B cell (primary cell): Measurements from ENCODE around the gene SH2B2. TPM values are rescaled to one million over a fixed set of nuclear protein-coding genes. Genes with fewer than 3 reads are reported as not detected.

Experiments used
- ATAC-seq: fragments of 200-7000 bp; cut with Tn5 transposase; one replicate; pipeline ENCODE4 v1.10.0; 2021; ENCODE audit warnings: low read depth, mild to moderate bottlenecking, moderate number of reproducible peaks, moderate library complexity
- CTCF ChIA-PET: fragments of 350-600 bp; sonication (Branson Sonifier 250); formaldehyde crosslinking; loops from one replicate; lab custom pipeline; 2021; ENCODE audit warnings: antibody characterized with exemption, inconsistent platforms; lab: Charles Lee
- POLR2A ChIA-PET: fragments of 350-600 bp; sonication (Branson Sonifier 250); formaldehyde crosslinking; loops from one replicate; lab custom pipeline; 2021; ENCODE audit warnings: antibody characterized with exemption; lab: Charles Lee
- DNase-seq: peaks from one replicate; pipeline ENCODE4 v3.0.0; 2013
- H2AFZ ChIP-seq: 2 replicates; pipeline ENCODE4 v1.6.1; 2012; ENCODE audit warnings: mild to moderate bottlenecking, low read depth, low read length; ENCODE audit not compliant: insufficient read depth, poor library complexity, severe bottlenecking
- H3K27ac ChIP-seq, 2 donors: 1 replicate in 1 of 2; 2 replicates in 1 of 2; pipeline ENCODE4 v1.5.1; 2012 to 2013; ENCODE audit warnings: low read length in 2 of 2, mild to moderate bottlenecking in 2 of 2, moderate library complexity in 1 of 2
- H3K27me3 ChIP-seq, 4 experiments: fragments of 200-600 bp in 1 of 4; sonication (generic) in 1 of 4; replicated peaks in 1 of 4; 1 replicate in 2 of 4; 2 replicates in 2 of 4; pipeline versions ENCODE4 v1.6.1 to v1.7.0; 2013 to 2016; ENCODE audit warnings: low read length in 3 of 4, mild to moderate bottlenecking in 2 of 4, mixed read lengths in 1 of 4, moderate library complexity in 1 of 4; ENCODE audit not compliant: insufficient read depth in 4 of 4, control insufficient read depth in 3 of 4; ENCODE audit errors: control extremely low read depth in 1 of 4
- H3K36me3 ChIP-seq, 2 experiments: replicated peaks in 1 of 2; 1 replicate in 1 of 2; 2 replicates in 1 of 2; pipeline versions ENCODE4 v1.6.1 to v1.7.1; 2013; ENCODE audit warnings: low read length in 1 of 2; ENCODE audit not compliant: insufficient read depth in 2 of 2, control insufficient read depth in 1 of 2; ENCODE audit errors: control extremely low read depth in 1 of 2, extremely low read depth in 1 of 2
- H3K4me1 ChIP-seq, 2 donors: fragments of 200-600 bp in 1 of 2; sonication (generic) in 1 of 2; 1 replicate in 1 of 2; 2 replicates in 1 of 2; pipeline versions ENCODE4 v1.5.1 to v1.6.1; 2013 to 2017; ENCODE audit warnings: low read length in 2 of 2; ENCODE audit not compliant: control insufficient read depth in 2 of 2, insufficient read depth in 2 of 2
- H3K4me2 ChIP-seq: replicated peaks from 2 replicates; pipeline ENCODE3; 2012; ENCODE audit warnings: mild to moderate bottlenecking, low read depth, low read length; ENCODE audit not compliant: poor library complexity, severe bottlenecking
- H3K4me3 ChIP-seq, 5 experiments: fragments of 200-600 bp in 1 of 5; sonication (generic) in 1 of 5; 1 replicate in 3 of 5; 2 replicates in 2 of 5; pipeline versions ENCODE4 v1.5.1 to v1.7.0; 2011 to 2016; ENCODE audit warnings: low read length in 4 of 5, mild to moderate bottlenecking in 4 of 5, low read depth in 2 of 5, control low read depth in 1 of 5, moderate library complexity in 1 of 5; ENCODE audit not compliant: insufficient read depth in 1 of 5; ENCODE audit errors: control extremely low read depth in 1 of 5, extremely low read depth in 1 of 5
- H3K79me2 ChIP-seq: fragments of 200-600 bp; sonication (generic); one replicate; pipeline ENCODE4 v1.6.0; 2016; ENCODE audit warnings: low read length; ENCODE audit not compliant: control insufficient read depth, insufficient read depth
- H3K9ac ChIP-seq: fragments of 200-600 bp; sonication (generic); 2 replicates; pipeline ENCODE4 v1.6.1; 2017; ENCODE audit warnings: mild to moderate bottlenecking, low read length, moderate library complexity
- H3K9me3 ChIP-seq, 3 donors: one replicate each; pipeline versions ENCODE4 v1.6.1 to v1.7.1; 2013; ENCODE audit warnings: low read length in 2 of 3; ENCODE audit not compliant: control insufficient read depth in 2 of 3, insufficient read depth in 1 of 3; ENCODE audit errors: control extremely low read depth in 1 of 3
- H4K20me1 ChIP-seq: 2 replicates; pipeline ENCODE4 v1.6.0; 2012; ENCODE audit warnings: mild to moderate bottlenecking, low read length; ENCODE audit not compliant: insufficient read depth, control insufficient read depth, poor library complexity, severe bottlenecking
- H3K27ac Mint-ChIP-seq: one replicate; pipeline ENCODE4 v1.8.0; 2021; ENCODE audit warnings: mixed read lengths
- H3K27me3 Mint-ChIP-seq: one replicate; pipeline ENCODE4 v1.8.0; 2021; ENCODE audit warnings: mixed read lengths
- H3K4me1 Mint-ChIP-seq: one replicate; pipeline ENCODE4 v1.8.0; 2021; ENCODE audit warnings: mixed read lengths
- H3K4me3 Mint-ChIP-seq: one replicate; pipeline ENCODE4 v1.8.0; 2021; ENCODE audit warnings: mixed read lengths
- H3K9me3 Mint-ChIP-seq: one replicate; pipeline ENCODE4 v1.8.0; 2022; ENCODE audit warnings: mixed read lengths; ENCODE audit not compliant: insufficient read depth
- CTCF ChIP-seq: fragments of 200-600 bp; IDR thresholded peaks from one replicate; pipeline ENCODE4 v1.8.0; 2022; ENCODE audit warnings: antibody characterized with exemption, mild to moderate bottlenecking
- EZH2 ChIP-seq: IDR thresholded peaks from 2 replicates; pipeline ENCODE4 v1.6.1; 2012; ENCODE audit warnings: borderline replicate concordance, low read depth, mild to moderate bottlenecking, moderate library complexity, low read length; ENCODE audit not compliant: insufficient read depth, poor library complexity, severe bottlenecking
- WGBS: methylation state at CpG from one replicate; pipeline ENCODE4 v1.1.5; 2013; ENCODE audit warnings: missing lambda C conversion rate; ENCODE audit not compliant: insufficient coverage; 5-methylcytosine and 5-hydroxymethylcytosine counted together
- intact Hi-C: fragments of 100-400 bp; cut with micrococcal nuclease; formaldehyde crosslinking; loops from one replicate; pipeline ENCODE4 v1.10.0; 2022
- polyA plus RNA-seq: library from polyadenylated mRNA; depleted of rRNA; stranded (reverse); fragments of >200 nt; gene quantifications from 2 replicates; pipeline ENCODE4 v1.2.3, GENCODE V29; 2012
- total RNA-seq, 2 donors: library from RNA; stranded (reverse); fragments of 120-200 nt in 1 of 2; gene quantifications; 1 replicate in 1 of 2; 2 replicates in 1 of 2; pipeline versions ENCODE4 v1.2.3 to v1.2.4, GENCODE V29; 2013 to 2022

SH2B2 gene
- total and polyA plus RNA-seq, 2 donors (not counting 1 experiment from before 2014, with no cell fraction given), result 41.2 to 95.4 TPM

- Histone ChIP-seq H3K4me3 (no peak overlapping the region), H3K4me2 (no peak overlapping the region), H3K4me1 (peaks cover 10 to 11% of the 10 kb centered on the region in 2 donors), H3K27ac (no peak overlapping the region), H3K9me3 (no peaks in the 10 kb centered on the region), H2AFZ (no peak overlapping the region), H3K79me2 (no peaks in the 10 kb centered on the region), H4K20me1 (peaks cover 14% of the 10 kb centered on the region), H3K27me3 (no peaks in the 10 kb centered on the region), H3K9ac (no peak overlapping the region), H3K36me3 (peaks cover 5 to 62% of the 10 kb centered on the region in 2 experiments)
- Mint-ChIP-seq H3K4me1 (peaks cover 30% of the 10 kb centered on the region), H3K9me3 (no peaks in the 10 kb centered on the region), H3K27me3 (no peaks in the 10 kb centered on the region), H3K4me3 (no peak overlapping the region), H3K27ac (no peak overlapping the region)
- POLR2A ChIA-PET, result interaction anchor here (0.6 to 2.9 kb wide), 3 partner anchors 10 to 792 kb away, joined by 3 to 7 read pairs (median 7); no protein-coding TSS in a partner anchor
- WGBS, result 90% methylated on average over 23 of the region's 24 CpGs
- DNase-seq, result no peak
- no peak for ATAC-seq
- intact Hi-C loops, result loop anchor here (1.0 kb wide), 1 partner anchor 38 kb away; no protein-coding TSS in a partner anchor
- no peak for TF ChIP-seq EZH2
- no peak for TF ChIP-seq CTCF
- CTCF ChIA-PET, result interaction anchor here (1.2 to 5.3 kb wide), 5 partner anchors 28 to 87 kb away, joined by 3 to 39 read pairs (median 4); partner anchors contain the start of gene SH2B2
These were observed 30.8 kb downstream of the SH2B2 start for GRCh38 chr7:102317231-102318059.

DNA sequence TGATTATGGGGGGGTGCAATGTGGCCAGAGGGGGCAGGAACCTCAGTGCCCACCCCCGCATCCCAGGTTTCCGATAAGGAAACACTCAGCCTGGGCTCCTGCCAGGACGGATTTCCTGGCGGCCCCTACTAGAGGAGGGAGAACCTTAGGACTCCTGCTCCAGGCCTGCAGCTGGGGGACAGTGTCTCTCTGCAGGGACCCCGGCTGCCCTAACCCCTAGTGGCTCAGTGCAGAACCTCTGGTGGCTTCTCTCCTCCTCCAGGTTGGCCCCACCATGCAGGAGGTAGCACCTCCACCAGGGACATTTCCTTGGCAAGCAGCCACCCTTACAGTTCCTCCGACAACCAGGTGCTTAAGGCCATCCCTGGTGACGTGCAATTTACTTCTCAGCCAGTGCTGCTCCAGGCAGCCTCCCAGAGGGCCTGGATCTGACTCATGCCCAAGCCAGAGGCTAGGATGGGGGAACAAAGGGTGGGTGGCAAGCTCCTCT, 31.9 kb downstream of the SH2B2 start:
- H3K27ac Mint-ChIP-seq, result no peak overlapping the region
- CTCF ChIA-PET, result interaction anchor here (0.6 to 5.3 kb wide), 6 partner anchors 29 to 132 kb away, joined by 3 to 39 read pairs (median 4); partner anchors contain the start of gene SH2B2
- peaks cover 5 to 59% of the 10 kb centered on the region in 2 experiments for H3K36me3 ChIP-seq
- H3K27me3 Mint-ChIP-seq, result no peaks in the 10 kb centered on the region
- no peak for TF ChIP-seq EZH2
- no peak for TF ChIP-seq CTCF
- peaks cover 7 to 8% of the 10 kb centered on the region in 2 donors for H3K4me1 ChIP-seq
- peaks cover 14% of the 10 kb centered on the region for H4K20me1 ChIP-seq
- no peak for ATAC-seq
- no peak overlapping the region for H3K4me2 ChIP-seq
- no peak overlapping the region for H3K9ac ChIP-seq
- H3K9me3 Mint-ChIP-seq, result no peaks in the 10 kb centered on the region
- no peaks in the 10 kb centered on the region for H3K27me3 ChIP-seq
- no peak for DNase-seq
- H3K27ac ChIP-seq, result no peak overlapping the region
- 95% methylated on average over 5 of the region's 7 CpGs for WGBS
- no peaks in the 10 kb centered on the region for H3K79me2 ChIP-seq
- intact Hi-C loops, result no loop called here
- H3K4me1 Mint-ChIP-seq, result peaks cover 31% of the 10 kb centered on the region
- no peak overlapping the region for H2AFZ ChIP-seq
- H3K9me3 ChIP-seq, result no peaks in the 10 kb centered on the region
- no peak overlapping the region for H3K4me3 Mint-ChIP-seq
- H3K4me3 ChIP-seq, result no peak overlapping the region
- POLR2A ChIA-PET, result interaction anchor here (2.9 kb wide), 1 partner anchor 11 kb away, joined by 7 read pairs; no protein-coding TSS in a partner anchor
